ENCODE results near the gene GMDS.

The GMDS gene

DNA sequence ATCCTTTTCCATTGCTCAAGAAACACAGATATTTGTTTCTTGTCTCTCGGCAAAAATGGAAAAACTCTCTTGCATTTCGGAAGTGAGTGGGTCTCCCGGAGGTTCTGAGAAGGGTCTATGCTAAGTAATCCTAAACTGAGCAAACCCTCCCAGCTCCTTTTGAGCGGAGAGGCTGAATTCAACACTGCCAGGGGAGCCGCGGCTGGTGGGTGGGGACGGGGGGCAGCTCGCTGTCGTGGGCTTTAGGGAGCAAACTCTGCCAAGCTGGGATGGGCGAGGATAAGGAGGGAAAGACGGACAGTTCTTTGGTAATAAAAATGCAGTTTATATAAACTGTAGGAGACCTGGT is 424.3 kb downstream of the GMDS start:
- TF ChIP-seq ZC3H10 (CRISPR knock-in tag; IDR thresholded peaks at IDR 0.05) (no peak), CSDC2 (CRISPR knock-in tag; IDR thresholded peaks at IDR 0.05) (no peak), GLIS3 (CRISPR knock-in tag; IDR thresholded peaks at IDR 0.05) (no peak), TCF4 (CRISPR knock-in tag; IDR thresholded peaks at IDR 0.05; ENCODE audit: borderline replicate concordance) (no peak), ESRRG (CRISPR knock-in tag; IDR thresholded peaks at IDR 0.05) (no peak), ZNF565 (CRISPR knock-in tag; conservative IDR thresholded peaks at IDR 0.05; ENCODE audit: low read depth) (no peak), ISL1 (CRISPR knock-in tag; IDR thresholded peaks at IDR 0.05) (no peak), BACH2 (CRISPR knock-in tag; IDR thresholded peaks at IDR 0.05; ENCODE audit: borderline replicate concordance) (no peak), ARNTL (CRISPR knock-in tag; IDR thresholded peaks at IDR 0.05; ENCODE audit: borderline replicate concordance, low read depth) (no peak)
- TF ChIP-seq, protein P1, sequence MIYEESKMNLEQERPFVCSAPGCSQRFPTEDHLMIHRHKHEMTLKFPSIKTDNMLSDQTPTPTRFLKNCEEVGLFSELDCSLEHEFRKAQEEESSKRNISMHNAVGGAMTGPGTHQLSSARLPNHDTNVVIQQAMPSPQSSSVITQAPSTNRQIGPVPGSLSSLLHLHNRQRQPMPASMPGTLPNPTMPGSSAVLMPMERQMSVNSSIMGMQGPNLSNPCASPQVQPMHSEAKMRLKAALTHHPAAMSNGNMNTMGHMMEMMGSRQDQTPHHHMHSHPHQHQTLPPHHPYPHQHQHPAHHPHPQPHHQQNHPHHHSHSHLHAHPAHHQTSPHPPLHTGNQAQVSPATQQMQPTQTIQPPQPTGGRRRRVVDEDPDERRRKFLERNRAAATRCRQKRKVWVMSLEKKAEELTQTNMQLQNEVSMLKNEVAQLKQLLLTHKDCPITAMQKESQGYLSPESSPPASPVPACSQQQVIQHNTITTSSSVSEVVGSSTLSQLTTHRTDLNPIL (CRISPR knock-in tag; IDR thresholded peaks at IDR 0.05; ENCODE audit: low read depth): no peak
- TF ChIP-seq, protein P2, sequence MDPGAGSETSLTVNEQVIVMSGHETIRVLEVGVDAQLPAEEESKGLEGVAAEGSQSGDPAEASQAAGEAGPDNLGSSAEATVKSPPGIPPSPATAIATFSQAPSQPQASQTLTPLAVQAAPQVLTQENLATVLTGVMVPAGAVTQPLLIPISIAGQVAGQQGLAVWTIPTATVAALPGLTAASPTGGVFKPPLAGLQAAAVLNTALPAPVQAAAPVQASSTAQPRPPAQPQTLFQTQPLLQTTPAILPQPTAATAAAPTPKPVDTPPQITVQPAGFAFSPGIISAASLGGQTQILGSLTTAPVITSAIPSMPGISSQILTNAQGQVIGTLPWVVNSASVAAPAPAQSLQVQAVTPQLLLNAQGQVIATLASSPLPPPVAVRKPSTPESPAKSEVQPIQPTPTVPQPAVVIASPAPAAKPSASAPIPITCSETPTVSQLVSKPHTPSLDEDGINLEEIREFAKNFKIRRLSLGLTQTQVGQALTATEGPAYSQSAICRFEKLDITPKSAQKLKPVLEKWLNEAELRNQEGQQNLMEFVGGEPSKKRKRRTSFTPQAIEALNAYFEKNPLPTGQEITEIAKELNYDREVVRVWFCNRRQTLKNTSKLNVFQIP (CRISPR knock-in tag; IDR thresholded peaks at IDR 0.05; ENCODE audit: borderline replicate concordance, low read depth): no peak
- peak; percentile 57 for ATAC-seq

DNA sequence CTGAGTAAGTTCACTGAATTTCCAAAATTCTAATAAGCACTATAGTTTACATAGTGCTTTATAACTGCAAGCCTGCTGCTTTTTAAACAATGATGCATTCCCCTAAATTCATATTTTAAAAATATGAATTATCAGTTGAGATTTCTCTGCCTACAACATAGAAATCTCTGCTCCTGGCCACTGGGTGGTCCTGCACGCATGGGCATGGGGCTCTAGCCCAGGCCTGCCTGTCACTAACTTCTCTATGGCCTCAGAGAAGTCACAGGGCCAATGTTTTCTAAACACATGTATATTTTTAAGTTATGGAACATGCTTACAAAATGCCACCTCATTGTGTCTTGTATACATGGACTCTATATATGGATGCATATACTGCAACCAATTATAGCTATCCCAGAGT is 424.7 kb downstream of the GMDS start:
- ATAC-seq: peak; percentile 70

DNA sequence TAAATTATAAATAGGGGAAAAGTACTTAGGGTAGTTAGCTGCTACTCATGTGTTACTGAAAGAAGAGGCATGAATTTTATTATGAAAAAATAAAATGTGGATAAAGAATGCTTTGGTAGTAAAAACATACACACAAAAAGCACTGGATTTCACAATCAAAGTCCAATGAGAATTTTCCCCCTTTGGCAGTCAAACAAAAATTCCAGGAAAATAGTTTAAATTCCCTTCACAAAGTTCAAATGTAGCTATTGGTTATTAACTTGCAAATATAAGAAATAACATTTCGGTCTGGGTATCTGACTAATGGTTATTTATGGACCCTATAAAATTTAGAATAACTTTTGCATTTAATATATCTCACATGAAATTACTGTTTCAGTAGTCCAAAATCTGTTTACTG is 425.2 kb downstream of the GMDS start:
- TF ChIP-seq ZFP3 (CRISPR knock-in tag; IDR thresholded peaks at IDR 0.05) (no peak), PPARA (CRISPR knock-in tag; IDR thresholded peaks at IDR 0.05; ENCODE audit: borderline replicate concordance) (no peak), ZFP30 (CRISPR knock-in tag; IDR thresholded peaks at IDR 0.05) (no peak), TCF4 (CRISPR knock-in tag; IDR thresholded peaks at IDR 0.05; ENCODE audit: borderline replicate concordance) (no peak), ISL1 (CRISPR knock-in tag; IDR thresholded peaks at IDR 0.05) (peak; percentile 43; the same call in 1 of the 2 replicates), ESRRG (CRISPR knock-in tag; IDR thresholded peaks at IDR 0.05) (no peak)
- TF ChIP-seq, protein P2 (CRISPR knock-in tag; IDR thresholded peaks at IDR 0.05; ENCODE audit: borderline replicate concordance, low read depth): no peak
- no peak for ATAC-seq

More for the DNA sequence above, 424.7 kb downstream of the GMDS start:
- no peak for TF ChIP-seq ZNF70 (CRISPR knock-in tag; IDR thresholded peaks at IDR 0.05)
- no peak for TF ChIP-seq GLIS3 (CRISPR knock-in tag; IDR thresholded peaks at IDR 0.05)
- no peak for TF ChIP-seq ZFP3 (CRISPR knock-in tag; IDR thresholded peaks at IDR 0.05)
- no peak for TF ChIP-seq BACH2 (CRISPR knock-in tag; IDR thresholded peaks at IDR 0.05; ENCODE audit: borderline replicate concordance)
- no peak for TF ChIP-seq ZFP30 (CRISPR knock-in tag; IDR thresholded peaks at IDR 0.05)
- TF ChIP-seq, protein P3, sequence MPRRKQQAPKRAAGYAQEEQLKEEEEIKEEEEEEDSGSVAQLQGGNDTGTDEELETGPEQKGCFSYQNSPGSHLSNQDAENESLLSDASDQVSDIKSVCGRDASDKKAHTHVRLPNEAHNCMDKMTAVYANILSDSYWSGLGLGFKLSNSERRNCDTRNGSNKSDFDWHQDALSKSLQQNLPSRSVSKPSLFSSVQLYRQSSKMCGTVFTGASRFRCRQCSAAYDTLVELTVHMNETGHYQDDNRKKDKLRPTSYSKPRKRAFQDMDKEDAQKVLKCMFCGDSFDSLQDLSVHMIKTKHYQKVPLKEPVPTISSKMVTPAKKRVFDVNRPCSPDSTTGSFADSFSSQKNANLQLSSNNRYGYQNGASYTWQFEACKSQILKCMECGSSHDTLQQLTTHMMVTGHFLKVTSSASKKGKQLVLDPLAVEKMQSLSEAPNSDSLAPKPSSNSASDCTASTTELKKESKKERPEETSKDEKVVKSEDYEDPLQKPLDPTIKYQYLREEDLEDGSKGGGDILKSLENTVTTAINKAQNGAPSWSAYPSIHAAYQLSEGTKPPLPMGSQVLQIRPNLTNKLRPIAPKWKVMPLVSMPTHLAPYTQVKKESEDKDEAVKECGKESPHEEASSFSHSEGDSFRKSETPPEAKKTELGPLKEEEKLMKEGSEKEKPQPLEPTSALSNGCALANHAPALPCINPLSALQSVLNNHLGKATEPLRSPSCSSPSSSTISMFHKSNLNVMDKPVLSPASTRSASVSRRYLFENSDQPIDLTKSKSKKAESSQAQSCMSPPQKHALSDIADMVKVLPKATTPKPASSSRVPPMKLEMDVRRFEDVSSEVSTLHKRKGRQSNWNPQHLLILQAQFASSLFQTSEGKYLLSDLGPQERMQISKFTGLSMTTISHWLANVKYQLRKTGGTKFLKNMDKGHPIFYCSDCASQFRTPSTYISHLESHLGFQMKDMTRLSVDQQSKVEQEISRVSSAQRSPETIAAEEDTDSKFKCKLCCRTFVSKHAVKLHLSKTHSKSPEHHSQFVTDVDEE (CRISPR knock-in tag; IDR thresholded peaks at IDR 0.05): no peak
- no peak for TF ChIP-seq ZNF565 (CRISPR knock-in tag; conservative IDR thresholded peaks at IDR 0.05; ENCODE audit: low read depth)
- TF ChIP-seq OSR1 (CRISPR knock-in tag; IDR thresholded peaks at IDR 0.05): no peak
- no peak for TF ChIP-seq ARNTL (CRISPR knock-in tag; IDR thresholded peaks at IDR 0.05; ENCODE audit: borderline replicate concordance, low read depth)
- no peak for TF ChIP-seq ESRRG (CRISPR knock-in tag; IDR thresholded peaks at IDR 0.05)
- TF ChIP-seq RARB (CRISPR knock-in tag; IDR thresholded peaks at IDR 0.05): no peak
- no peak for TF ChIP-seq PPARA (CRISPR knock-in tag; IDR thresholded peaks at IDR 0.05; ENCODE audit: borderline replicate concordance)
- TF ChIP-seq ZC3H10 (CRISPR knock-in tag; IDR thresholded peaks at IDR 0.05): no peak
- no peak for TF ChIP-seq TOX (CRISPR knock-in tag; IDR thresholded peaks at IDR 0.05; ENCODE audit: borderline replicate concordance)
- TF ChIP-seq, protein P4, sequence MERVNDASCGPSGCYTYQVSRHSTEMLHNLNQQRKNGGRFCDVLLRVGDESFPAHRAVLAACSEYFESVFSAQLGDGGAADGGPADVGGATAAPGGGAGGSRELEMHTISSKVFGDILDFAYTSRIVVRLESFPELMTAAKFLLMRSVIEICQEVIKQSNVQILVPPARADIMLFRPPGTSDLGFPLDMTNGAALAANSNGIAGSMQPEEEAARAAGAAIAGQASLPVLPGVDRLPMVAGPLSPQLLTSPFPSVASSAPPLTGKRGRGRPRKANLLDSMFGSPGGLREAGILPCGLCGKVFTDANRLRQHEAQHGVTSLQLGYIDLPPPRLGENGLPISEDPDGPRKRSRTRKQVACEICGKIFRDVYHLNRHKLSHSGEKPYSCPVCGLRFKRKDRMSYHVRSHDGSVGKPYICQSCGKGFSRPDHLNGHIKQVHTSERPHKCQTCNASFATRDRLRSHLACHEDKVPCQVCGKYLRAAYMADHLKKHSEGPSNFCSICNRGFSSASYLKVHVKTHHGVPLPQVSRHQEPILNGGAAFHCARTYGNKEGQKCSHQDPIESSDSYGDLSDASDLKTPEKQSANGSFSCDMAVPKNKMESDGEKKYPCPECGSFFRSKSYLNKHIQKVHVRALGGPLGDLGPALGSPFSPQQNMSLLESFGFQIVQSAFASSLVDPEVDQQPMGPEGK (CRISPR knock-in tag; IDR thresholded peaks at IDR 0.05; ENCODE audit: borderline replicate concordance): no peak

Data from SK-N-SH treated with all-trans-retinoic acid at 6 μM for 48 hours (cell line).